ENCODE results near the gene MT1F. TPM values are rescaled to one million over a fixed set of nuclear protein-coding genes. Genes with fewer than 3 reads are reported as not detected.

The MT1F gene
- total and polyA plus RNA-seq, 10 of the 15 experiments (the other 5 are each of a cell fraction or from before 2014, with no cell fraction given) = 0.28 to 2.5 (median 1.1) TPM; not detected in 1

- H2AFZ ChIP-seq (ENCODE audit: control insufficient read depth, low read depth, low read length) = no peak overlapping the region
- SMC1A ChIA-PET (ENCODE audit: uncharacterized antibody, unreplicated experiment) = no interaction called here
Measured at GRCh38 chr16:56626685-56627084, 31.1 kb upstream of the MT1F start.

More at GRCh38 chr16:56626685-56627084, 31.1 kb upstream of the MT1F start:
- no peaks in the 10 kb centered on the region for H3K36me3 ChIP-seq (ENCODE audit: control insufficient read depth in 2 of 2, insufficient read depth in 2 of 2, low read length in 1 of 2)
- CTCF ChIA-PET = no interaction called here
- WGBS (ENCODE audit: insufficient coverage, insufficient replicate concordance, low lambda C conversion rate, missing lambda C conversion rate) = 30% methylated on average over 7 of the region's 7 CpGs
- no peaks in the 10 kb centered on the region for H4K20me1 ChIP-seq (ENCODE audit: control insufficient read depth, insufficient read depth)
- no peaks in the 10 kb centered on the region for H3K79me2 ChIP-seq (ENCODE audit: control insufficient read depth, insufficient read depth, low read length)
- POLR2A ChIA-PET = no interaction called here
- RAD21 ChIA-PET (ENCODE audit: unreplicated experiment) = no interaction called here
- no TSS peak for BruUV-seq (replicated peaks)
- in situ Hi-C loops (cut with MboI) (no loop called here), intact Hi-C loops (cut with micrococcal nuclease; ENCODE audit: unreplicated experiment) (no loop called here)
- no peak overlapping the region for H3K9ac ChIP-seq (ENCODE audit: control insufficient read depth, insufficient read depth, low read length)
- peaks cover 17% of the 10 kb centered on the region for H3K4me1 ChIP-seq (ENCODE audit: control insufficient read depth, insufficient read depth, low read length)
- H3K27me3 ChIP-seq (replicated peaks in 1 of 2; ENCODE audit: control insufficient read depth in 2 of 2, insufficient read depth in 2 of 2, low read length in 1 of 2) = peaks cover 0 to 4% of the 10 kb centered on the region in 2 experiments
- H3K27ac ChIP-seq (ENCODE audit: control insufficient read depth, insufficient read depth) = no peak overlapping the region
- H3K9me3 ChIP-seq (replicated peaks; ENCODE audit: control insufficient read depth, insufficient read depth, low read length) = no peaks in the 10 kb centered on the region
- ATAC-seq (no peak), FAIRE-seq (no peak), DNase-seq (ENCODE audit: low read depth, low spot score) (no peak)
- no peak for TF ChIP-seq ELK1 (IDR thresholded peaks at IDR 0.05; ENCODE audit: low read depth, low read length)
- no peak for TF ChIP-seq RELB (IDR thresholded peaks at IDR 0.05; ENCODE audit: low read depth)
- no peak for TF ChIP-seq ZNF592 (IDR thresholded peaks at IDR 0.05)
- no peak for TF ChIP-seq CBX5 (IDR thresholded peaks at IDR 0.05; ENCODE audit: low read depth)
- H3K4me2 ChIP-seq (ENCODE audit: control insufficient read depth, insufficient read depth) = no peak overlapping the region
- H3K4me3 ChIP-seq = no peak overlapping the region

Data from GM12878 (cell line).